GM21529 (cell line): ENCODE results near the gene TNFRSF1B.

Experiments
- ATAC-seq: cut with Tn5 transposase; IDR thresholded peaks from one replicate; pipeline ENCODE4 v1.9.1; 2021; ENCODE audit not compliant: unreplicated experiment

The TNFRSF1B gene

GRCh38 chr1:12157366-12158231, 9.2 kb upstream of the TNFRSF1B start:
- no peak for ATAC-seq

DNA sequence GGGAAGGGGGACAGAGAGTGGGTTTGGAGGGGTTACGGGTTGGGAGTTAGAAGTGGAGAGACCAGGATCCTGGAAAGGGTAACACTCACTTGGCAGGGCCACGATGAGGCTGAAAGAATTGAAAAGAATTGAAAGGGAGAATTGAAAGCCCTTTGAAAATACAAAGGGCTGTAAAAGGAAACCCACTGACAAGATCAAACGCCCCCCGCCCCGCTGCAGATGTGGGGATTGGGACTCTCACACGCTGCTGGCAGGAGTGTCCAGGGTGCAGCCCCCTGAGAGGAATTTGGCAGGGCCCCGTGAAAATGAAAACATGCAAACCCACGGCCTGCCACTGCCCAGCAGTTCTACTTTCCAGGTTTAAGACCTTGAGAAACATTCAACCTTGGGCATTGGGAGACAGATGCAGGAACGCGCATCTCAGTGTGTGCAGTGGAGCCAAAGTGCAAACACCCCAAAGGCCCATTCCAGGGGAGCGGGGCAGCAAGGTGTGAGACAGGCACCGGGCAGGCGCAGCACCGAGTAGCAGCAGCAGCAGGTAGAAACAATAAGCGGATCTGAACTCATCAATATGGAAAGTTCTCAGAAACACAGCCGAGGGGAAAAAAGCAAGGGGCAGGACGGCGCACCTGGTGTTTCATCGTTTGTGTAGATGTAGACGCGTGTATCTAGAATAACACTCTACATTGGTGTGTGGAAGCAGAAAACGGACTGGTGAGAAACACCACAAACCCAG, 8.3 kb upstream of the TNFRSF1B start:
- no peak for ATAC-seq

GRCh38 chr1:12159816-12160215, 7.0 kb upstream of the TNFRSF1B start:
- ATAC-seq = no peak

DNA sequence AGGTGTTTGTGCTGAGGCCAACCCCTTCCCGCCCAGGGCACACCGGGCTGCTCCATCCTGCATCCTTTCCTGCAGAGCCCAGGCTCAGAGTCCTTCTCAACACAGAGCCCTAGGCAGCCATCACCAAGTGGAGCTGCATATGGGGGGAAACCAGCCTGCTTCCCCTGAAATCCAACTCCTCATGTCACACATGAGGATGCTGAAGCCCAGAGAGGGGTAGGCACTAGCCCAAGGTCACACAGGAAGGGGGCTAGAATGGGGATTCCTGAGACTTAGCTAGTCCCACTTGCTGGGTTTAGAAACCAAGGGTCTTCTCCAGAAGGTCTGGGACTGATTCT, 5.5 kb upstream of the TNFRSF1B start:
- no peak for ATAC-seq

DNA sequence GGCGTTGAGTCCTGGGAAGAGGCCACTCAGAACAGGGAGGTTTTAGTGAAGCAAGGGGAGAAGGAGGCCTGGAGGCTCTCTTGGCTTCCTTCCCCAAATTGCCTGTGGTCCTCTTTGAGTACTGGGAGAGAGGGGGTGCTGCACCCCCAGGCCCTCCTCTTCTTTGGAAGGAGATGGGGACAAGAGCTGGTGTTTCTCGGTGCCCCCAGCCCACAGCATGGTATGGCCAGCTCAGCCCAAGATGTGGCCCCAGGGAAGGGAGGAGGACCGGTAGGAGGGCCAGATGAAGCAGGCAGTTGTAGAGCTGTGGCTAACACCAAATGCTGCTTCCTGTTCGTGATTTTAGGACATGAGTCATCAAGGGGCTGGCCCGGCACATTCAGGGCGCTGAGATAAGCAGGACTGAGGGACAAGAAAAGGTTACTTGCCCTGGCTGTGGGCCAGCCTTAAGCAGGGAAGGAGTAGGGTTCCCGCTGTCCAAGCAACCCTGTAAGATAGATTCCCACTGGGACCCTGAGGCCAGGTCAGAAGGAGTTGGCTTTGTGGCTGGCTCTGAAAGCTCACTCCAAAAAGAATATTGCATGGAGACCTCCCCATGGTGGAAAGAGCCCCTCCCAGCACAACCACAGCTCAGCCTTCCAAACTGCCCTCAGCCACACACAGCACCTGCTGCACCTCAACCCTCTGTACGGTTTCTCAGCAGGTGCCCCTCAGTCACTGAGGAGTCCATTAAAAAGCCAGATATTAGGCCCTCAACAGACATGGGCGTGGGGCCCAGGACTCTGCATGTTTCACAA, 4.9 kb upstream of the TNFRSF1B start:
- peak; percentile 81 for ATAC-seq

DNA sequence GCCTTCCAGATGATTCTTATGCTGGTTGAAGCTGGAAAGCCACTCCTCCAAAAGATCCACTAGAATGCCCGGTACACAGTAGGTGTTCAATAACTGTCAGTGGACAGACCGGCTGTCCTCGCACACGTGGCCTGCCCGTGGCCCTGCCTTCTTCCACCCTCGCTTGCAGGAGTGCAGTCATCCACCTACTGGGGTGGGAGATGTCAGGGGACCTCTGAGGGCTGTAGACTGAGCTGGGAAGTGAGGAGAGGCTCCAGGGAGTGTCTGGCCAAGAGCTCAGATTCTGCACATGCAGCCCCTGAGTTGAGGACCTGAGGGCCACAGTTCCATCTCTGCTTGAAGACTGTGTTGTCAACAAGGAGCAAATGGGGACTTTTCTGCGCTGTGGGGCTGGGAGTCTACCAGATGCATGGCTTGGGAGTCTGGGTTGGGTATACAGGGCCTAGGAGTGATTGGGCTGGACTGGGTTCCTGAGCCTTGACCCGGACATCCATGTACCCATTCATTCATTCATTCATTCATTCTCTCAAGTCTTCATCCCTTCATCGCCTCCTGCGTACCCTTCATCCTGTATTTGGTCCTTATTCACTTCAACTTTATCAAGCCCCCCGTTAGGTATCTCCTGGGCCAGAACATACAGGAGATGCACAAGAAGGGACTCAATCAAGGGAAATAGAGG, 4.2 kb upstream of the TNFRSF1B start:
- ATAC-seq = no peak

- no peak for ATAC-seq
These were observed 3.6 kb upstream of the TNFRSF1B start for GRCh38 chr1:12163210-12163609.

DNA sequence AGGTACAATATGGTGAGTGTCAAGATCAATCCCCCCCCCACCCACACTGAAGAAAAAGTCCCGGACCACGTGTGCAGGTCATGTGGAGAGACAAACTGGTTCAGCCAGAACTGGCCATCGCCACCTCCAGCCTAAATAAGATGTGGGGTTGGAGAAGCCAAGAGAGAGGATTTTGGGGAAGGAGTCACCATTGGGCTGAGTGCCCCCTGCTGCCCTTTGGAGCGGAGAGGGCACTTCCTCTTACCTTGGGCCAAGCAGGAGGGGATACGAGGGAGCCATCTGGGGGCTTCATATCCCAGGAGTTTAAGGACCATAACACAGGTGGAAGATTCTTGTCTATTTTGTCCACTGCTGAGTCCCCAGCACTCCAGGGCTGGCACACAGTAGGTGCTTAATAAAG, 2.6 kb upstream of the TNFRSF1B start:
- ATAC-seq = no peak

- no peak for ATAC-seq
These were observed 1.4 kb upstream of the TNFRSF1B start for GRCh38 chr1:12165342-12165741.

GRCh38 chr1:12167493-12168429, 970 bp downstream of the TNFRSF1B start:
- no peak for ATAC-seq

DNA sequence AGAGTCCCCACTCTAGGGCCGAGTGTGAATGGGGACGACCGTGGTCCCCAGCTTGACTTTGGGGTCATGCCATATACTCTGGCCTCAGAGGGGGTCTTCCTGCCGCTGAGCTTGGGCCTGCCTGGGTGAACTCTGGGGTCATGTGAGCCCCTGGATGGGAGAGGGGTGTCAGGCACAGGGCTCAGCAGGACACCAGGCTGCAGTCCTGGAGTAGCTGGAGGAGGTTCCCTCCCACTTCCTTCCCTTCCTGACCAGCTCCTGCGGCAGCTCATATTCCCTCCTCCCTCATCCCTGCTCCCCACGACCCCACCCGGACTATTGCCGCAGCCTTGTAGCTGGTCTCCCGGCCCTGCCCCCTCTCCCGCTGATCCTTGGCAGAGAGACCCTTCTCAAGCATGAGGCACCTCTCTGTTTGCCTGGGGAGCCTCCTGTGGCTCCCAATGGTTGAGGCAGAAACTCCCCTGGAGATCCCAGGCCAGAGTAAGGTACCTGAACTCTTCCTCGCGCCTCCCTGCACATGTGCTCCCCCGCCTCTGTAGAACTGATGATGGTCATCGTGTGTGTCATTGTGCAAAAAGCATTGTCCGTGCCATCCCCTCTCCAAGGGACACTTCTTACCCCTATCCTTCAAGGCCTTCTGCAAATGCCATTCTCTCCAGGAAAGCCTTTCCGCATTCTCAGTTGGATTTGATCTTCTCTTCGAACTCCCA, 1.8 kb downstream of the TNFRSF1B start:
- no peak for ATAC-seq

DNA sequence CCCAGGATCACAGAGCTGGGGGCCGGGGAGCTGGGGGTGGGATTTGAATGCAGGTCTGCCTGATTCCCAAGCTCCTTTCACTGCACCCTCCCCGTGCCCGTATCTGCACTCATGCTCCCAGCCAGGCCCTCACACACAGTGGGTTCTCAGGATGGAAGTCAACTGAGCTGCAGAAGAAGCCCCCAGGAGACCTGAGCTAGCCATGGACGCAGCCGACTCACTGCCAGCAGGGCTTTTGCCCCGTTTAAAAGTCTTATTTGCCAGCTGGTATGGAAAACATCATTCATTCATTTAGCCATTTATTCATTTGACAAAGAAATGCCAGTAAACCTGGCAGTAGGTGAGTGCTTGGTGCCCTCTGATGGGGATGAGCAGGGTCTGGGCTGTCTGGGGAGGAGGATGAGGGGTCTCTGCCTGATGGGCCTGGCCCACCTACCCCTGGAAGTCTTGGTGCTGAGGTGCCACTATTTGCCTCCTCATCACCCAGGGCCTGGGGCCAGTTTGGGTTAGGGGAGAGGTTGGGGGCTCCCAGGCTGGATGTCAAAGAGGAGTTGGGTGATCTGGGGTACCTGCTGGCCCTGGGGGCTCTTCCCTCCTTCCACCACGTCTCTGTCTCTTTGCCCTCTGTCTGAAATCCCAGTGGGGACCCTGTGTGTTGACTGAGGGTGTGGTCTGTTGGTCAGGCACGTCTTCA, 2.8 kb downstream of the TNFRSF1B start:
- ATAC-seq = no peak

DNA sequence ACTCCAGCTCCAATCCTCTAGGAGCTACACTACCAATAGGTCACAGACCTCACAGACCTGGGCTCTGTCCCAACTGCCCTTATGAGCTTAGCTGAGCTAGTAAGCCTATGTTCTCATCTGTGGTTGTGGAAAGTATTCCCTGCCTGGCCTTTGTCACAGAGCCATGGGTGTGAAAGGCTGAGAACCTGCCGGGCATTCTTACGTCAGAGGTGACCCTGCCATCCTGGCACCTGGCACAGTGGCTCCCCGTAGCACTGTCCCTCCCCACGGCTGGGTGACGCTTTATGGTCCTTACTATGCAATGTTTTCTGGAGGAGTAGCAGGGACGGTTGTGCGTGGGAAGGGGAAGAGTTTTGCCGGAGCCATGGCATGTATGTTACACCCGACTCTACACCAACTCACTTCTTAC, 3.5 kb downstream of the TNFRSF1B start:
- ATAC-seq = no peak

GRCh38 chr1:12171206-12172041, 4.6 kb downstream of the TNFRSF1B start:
- ATAC-seq = no peak

DNA sequence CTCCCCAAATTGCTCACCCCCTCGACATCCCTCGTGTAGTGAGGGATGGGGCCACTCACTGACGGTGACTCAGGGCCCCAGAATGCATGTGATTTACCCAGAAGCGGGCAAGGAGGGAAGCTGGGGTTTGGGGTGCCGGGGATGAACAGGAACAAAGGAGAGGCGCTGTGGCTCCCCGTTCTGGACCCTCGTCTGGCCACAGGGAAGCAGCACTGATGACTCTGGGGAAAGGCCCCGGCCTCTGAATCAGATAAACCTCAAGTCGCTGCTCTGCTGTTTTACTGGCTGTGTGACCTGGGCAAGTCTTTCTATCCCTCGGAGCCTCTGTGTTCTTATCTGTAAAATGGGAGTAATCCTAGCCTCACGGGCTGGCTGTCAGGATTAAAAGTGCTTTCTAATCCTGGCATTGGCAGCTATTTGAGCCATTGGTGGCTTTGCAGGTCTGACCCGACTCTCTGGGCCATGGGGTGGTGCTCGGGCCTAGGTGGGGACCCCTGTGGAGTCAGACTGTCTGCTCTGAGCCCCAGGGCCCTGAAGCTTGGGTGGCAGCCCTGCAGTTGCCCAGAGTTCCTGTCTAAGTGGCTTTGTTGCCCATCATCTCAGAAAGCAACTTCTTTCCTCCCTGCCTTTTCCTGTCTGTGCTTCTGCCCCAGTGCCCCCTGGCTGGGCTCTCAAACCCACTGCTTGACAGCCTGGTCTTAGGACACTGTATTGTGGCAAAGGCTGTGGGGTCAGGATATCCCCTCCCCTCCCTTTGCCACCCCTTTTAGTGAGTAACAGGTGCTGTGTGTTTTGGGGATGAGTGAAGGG, 5.5 kb downstream of the TNFRSF1B start:
- ATAC-seq = no peak

DNA sequence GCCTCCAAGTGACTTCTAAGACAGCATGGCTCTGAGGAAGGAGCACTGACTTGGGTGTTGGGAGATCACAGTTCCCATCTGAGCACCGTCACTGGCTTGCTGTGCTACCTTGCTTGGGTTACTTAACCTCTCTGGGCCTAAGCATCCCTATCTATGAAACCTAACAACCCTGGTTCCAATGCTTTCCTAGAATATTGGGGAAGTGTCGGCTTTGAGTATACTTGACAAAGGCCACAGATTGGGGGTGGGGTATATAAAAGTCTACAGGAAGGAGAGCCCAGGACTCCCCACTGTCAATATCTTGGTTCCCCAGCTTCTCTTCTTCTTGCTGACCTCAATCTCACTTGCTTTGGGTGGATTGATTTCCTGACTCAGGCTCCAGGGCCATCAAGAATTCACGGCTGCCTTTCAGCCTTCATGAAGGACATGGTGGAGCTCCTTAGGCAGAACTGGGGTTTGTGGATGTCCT, 6.3 kb downstream of the TNFRSF1B start:
- ATAC-seq = no peak

DNA sequence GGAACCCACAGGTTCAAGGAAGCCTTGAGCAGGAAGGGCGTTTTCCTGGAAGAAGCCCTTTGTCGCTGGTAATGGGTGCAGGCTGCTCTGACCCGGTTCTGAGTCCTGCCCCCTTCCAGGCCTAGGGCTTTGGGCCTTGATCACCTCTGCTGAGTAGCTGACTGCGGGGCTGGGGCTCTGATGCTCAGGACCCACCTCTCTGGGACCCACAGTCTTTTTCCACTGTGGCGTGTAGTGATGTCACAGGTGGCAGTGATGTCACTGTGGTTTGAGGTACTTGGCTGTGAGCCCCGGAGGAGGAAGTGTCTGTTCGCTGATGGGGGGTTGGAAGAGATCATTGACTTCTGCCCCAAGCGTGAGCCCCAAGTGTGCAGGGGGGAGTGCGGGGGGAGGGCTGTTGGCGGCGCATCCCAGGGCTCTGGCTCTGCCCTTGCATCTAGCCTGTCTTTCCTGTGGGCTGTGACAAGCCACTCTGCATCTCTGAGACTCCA, 6.9 kb downstream of the TNFRSF1B start:
- no peak for ATAC-seq
